Measurements from ENCODE around the gene TGFBR3. TPM values are rescaled to one million over a fixed set of nuclear protein-coding genes. Genes with fewer than 3 reads are reported as not detected.

Gene TGFBR3
- total RNA-seq, 2 experiments from 2014 or later, result 5.5 to 7.5 TPM

- no peak for TF ChIP-seq CTCF (IDR thresholded peaks at IDR 0.05)
- H3K4me1 Mint-ChIP-seq (ENCODE audit: low read depth), result peaks cover 15% of the 10 kb centered on the region
- ATAC-seq (no peak), DNase-seq (no peak)
- peaks cover 3% of the 10 kb centered on the region for H3K9me3 Mint-ChIP-seq
- ChIA-PET POLR2A (no interaction called here), CTCF (interaction anchor here (0.9 to 2.0 kb wide), 3 partner anchors 21 to 87 kb away, joined by 3 to 5 read pairs (median 5); no protein-coding TSS in a partner anchor)
- no peaks in the 10 kb centered on the region for H3K27me3 Mint-ChIP-seq
- H3K36me3 Mint-ChIP-seq (ENCODE audit: low read depth), result peaks cover 9% of the 10 kb centered on the region
- no peak overlapping the region for H3K27ac Mint-ChIP-seq
- intact Hi-C loops (cut with micrococcal nuclease), result no loop called here
- no peak overlapping the region for H3K4me3 Mint-ChIP-seq
Observed at GRCh38 chr1:91797164-91797563, 88.8 kb downstream of the TGFBR3 start.

GRCh38 chr1:91796390-91796654, 89.6 kb downstream of the TGFBR3 start:
- POLR2A ChIA-PET, result no interaction called here
- peaks cover 3% of the 10 kb centered on the region for H3K9me3 Mint-ChIP-seq
- no peak overlapping the region for H3K4me3 Mint-ChIP-seq
- CTCF ChIA-PET, result interaction anchor here (0.9 to 1.8 kb wide), 3 partner anchors 15 to 88 kb away, joined by 3 to 5 read pairs (median 5); no protein-coding TSS in a partner anchor
- no peak overlapping the region for H3K27ac Mint-ChIP-seq
- DNase-seq (no peak), ATAC-seq (no peak)
- intact Hi-C loops (cut with micrococcal nuclease), result no loop called here
- peaks cover 24% of the 10 kb centered on the region for H3K4me1 Mint-ChIP-seq (ENCODE audit: low read depth)
- H3K36me3 Mint-ChIP-seq (ENCODE audit: low read depth), result peaks cover 9% of the 10 kb centered on the region
- no peak for TF ChIP-seq CTCF (IDR thresholded peaks at IDR 0.05)
- H3K27me3 Mint-ChIP-seq, result no peaks in the 10 kb centered on the region

GRCh38 chr1:91795591-91796389, 90.2 kb downstream of the TGFBR3 start:
- Mint-ChIP-seq H3K4me3 (no peak overlapping the region), H3K4me1 (ENCODE audit: low read depth) (peaks cover 29% of the 10 kb centered on the region), H3K27ac (no peak overlapping the region), H3K36me3 (ENCODE audit: low read depth) (peaks cover 9% of the 10 kb centered on the region), H3K27me3 (no peaks in the 10 kb centered on the region), H3K9me3 (peaks cover 3% of the 10 kb centered on the region)
- DNase-seq (no peak), ATAC-seq (no peak)
- ChIA-PET POLR2A (no interaction called here), CTCF (interaction anchor here (0.9 to 1.8 kb wide), 2 partner anchors 14 to 30 kb away, joined by 3 to 5 read pairs; no protein-coding TSS in a partner anchor)
- TF ChIP-seq CTCF (IDR thresholded peaks at IDR 0.05), result no peak
- intact Hi-C loops (cut with micrococcal nuclease), result no loop called here

GRCh38 chr1:91793877-91794276, 92.1 kb downstream of the TGFBR3 start:
- ChIA-PET POLR2A (no interaction called here), CTCF (no interaction called here)
- ATAC-seq (no peak), DNase-seq (no peak)
- intact Hi-C loops (cut with micrococcal nuclease), result no loop called here
- Mint-ChIP-seq H3K4me1 (ENCODE audit: low read depth) (peaks cover 30% of the 10 kb centered on the region), H3K4me3 (no peak overlapping the region), H3K36me3 (ENCODE audit: low read depth) (peaks cover 7% of the 10 kb centered on the region), H3K9me3 (peaks cover 3% of the 10 kb centered on the region), H3K27me3 (no peaks in the 10 kb centered on the region), H3K27ac (no peak overlapping the region)
- TF ChIP-seq CTCF (IDR thresholded peaks at IDR 0.05), result no peak

- CTCF ChIA-PET, result no interaction called here
- peaks cover 28% of the 10 kb centered on the region for H3K4me1 Mint-ChIP-seq (ENCODE audit: low read depth)
Observed at GRCh38 chr1:91793189-91793588, 92.8 kb downstream of the TGFBR3 start.

More at GRCh38 chr1:91793189-91793588, 92.8 kb downstream of the TGFBR3 start:
- intact Hi-C loops (cut with micrococcal nuclease), result no loop called here
- Mint-ChIP-seq H3K27ac (no peak overlapping the region), H3K27me3 (no peaks in the 10 kb centered on the region), H3K9me3 (peaks cover 3% of the 10 kb centered on the region), H3K36me3 (ENCODE audit: low read depth) (peaks cover 7% of the 10 kb centered on the region), H3K4me3 (no peak overlapping the region)
- no peak for TF ChIP-seq CTCF (IDR thresholded peaks at IDR 0.05)
- ATAC-seq (no peak), DNase-seq (no peak)
- POLR2A ChIA-PET, result no interaction called here

All from activated CD8-positive, alpha-beta T cell treated with anti-CD3 and anti-CD28 coated beads for 36 hours (primary cell).